GM18868 (cell line): ENCODE results near the gene TTLL3.

Experiments used
- ATAC-seq: cut with Tn5 transposase; IDR thresholded peaks from one replicate; pipeline ENCODE4 v1.9.1; 2021; ENCODE audit warnings: mild to moderate bottlenecking, moderate library complexity; ENCODE audit not compliant: unreplicated experiment

TTLL3 gene

DNA sequence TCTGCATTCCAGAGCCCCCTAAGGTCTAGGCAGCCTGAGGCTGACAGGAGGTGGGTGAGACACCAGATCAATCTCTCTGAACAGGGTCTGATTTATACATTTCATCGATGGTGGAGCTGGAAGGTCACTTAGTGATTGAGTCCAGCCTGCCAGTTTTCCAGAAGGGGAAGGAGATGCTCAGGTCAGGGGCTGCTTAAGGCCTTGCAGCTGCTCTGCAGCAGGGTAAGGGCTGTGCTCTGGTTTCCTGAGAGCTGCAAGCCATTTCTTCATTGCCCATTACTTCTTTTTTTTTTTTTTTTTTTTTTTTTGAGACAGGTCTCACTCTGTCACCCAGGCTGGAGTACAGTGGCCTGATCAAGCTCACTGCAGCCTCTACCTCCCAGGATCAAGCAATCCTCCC, 28.5 kb upstream of the TTLL3 start:
- no peak for ATAC-seq

DNA sequence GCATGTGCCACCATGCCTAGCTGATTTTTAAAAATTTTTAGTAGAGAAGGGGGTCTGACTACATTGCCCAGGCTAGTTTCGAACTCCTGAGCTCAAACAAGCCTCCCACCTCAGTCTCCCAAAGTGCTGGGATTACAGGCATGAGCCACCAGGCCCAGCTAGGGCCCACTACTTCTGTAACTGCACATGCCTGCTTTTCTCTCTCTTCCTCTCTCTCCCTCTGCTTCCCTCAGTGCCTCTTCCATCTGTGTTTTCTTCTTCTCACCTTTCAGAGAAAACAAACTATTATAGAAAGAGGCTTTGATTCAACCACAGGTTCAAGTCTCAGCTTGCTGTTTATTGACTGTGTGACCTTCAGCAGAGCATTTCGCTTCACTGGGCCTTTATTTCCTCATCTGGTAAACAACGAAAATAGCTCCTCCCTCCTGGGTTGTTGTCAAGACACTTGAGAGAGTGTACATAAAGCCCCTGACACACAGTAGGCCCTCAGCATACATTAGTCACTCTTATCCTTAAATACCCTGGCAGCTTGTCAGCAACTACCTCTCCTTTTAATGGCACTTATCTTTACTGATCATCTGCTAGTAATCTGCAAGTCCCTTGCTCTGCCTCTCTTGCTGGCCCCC, 28.0 kb upstream of the TTLL3 start:
- ATAC-seq, result no peak

DNA sequence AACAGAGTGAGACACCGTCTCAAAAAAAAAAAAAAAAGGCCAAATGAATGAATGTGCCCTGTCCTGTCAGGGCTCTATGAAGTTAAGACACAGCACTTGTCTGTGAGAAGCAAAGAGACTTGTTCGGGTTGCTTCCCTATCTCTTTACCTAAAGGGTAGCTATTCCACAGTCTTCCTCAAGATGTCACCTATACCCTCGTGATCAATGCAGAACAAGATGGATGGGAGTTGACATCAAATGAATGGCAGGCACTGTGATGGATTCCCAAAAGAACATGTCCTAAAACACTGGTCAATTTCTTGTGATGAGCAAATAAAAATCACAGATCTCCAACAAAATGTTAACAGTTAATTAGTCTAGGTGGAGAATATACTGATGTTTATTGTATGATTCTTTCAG, 27.3 kb upstream of the TTLL3 start:
- ATAC-seq, result no peak

DNA sequence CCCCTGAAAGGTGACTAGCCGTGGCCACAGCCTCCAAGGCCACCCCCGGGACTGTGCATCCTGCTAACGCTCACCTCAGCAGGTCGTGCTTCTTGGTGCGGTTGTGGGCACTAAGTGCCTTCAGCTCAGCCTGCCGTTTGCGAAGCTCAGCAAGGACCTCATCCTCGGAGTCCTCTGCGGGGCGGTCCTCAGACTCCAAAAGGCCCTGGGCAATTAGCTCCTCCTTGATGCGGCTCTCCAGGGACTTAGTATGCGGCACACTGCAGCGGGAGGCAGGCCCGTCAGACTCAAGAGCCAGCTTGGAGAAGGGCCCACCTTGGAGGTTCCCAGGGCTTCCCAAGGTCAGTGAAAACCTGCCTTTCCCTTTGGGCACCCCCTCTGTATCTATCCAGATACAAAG, 26.1 kb upstream of the TTLL3 start:
- no peak for ATAC-seq

DNA sequence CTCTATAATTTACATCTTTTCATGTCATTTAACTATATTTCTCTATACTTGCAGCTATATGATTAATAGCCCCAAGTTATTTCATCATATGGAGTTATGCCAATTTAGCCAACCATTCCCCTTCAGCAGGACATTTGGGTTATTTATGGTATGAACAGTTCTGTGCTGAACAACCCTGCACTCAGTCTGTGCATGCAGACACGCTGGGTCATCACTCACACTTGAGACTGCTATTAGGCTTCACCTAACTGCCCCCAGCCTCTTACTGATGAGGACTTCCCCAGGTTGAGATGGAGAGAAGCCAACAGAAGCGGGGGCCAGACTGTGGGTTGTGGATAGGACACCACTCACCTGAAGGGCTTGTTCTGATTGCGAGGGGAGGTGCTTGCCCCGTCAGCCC, 25.1 kb upstream of the TTLL3 start:
- no peak for ATAC-seq

DNA sequence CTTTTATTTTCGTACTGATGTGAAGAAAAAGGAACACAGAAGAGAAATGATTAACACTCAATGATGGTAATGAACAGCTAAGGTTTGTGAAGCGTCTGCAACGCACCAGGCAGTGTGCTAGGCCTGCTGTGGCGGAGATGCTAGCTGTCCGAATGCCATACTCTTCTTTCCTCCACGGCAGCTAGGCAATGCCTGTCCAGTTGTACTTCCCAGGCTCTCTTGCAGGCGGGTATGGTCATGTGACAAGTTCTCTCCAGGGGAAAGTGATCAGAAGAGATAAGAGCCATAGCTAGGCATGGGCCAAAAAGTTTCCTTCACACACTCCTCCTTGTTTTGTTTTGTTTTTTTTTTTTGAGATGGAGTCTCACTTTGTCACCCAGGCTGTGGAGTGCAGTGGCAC, 24.5 kb upstream of the TTLL3 start:
- ATAC-seq, result no peak

DNA sequence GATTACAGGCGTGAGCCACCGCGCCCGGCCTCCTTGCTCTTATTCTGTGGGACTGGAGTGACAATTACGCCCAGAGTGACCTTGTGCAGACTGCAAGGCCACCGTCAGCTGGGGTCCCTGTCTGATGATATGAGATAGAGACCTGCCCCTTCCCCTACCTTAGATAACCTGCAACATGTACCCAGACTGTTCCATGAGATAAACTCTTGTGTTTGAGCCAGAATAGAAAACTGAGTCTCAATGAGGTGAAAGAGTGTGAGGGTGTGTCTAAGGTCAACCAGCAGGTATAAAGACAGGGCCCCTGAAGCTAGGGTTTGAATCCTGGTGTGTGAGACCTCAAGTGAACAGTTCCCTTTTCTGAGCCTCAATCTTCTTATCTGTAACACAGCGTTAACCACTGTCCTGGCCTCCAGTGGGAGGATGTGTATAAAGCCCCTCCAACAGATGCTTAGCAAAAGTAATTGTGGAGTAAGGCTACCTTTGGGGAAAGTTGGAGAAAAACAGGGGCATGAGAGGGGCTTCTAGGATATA, 23.8 kb upstream of the TTLL3 start:
- no peak for ATAC-seq

DNA sequence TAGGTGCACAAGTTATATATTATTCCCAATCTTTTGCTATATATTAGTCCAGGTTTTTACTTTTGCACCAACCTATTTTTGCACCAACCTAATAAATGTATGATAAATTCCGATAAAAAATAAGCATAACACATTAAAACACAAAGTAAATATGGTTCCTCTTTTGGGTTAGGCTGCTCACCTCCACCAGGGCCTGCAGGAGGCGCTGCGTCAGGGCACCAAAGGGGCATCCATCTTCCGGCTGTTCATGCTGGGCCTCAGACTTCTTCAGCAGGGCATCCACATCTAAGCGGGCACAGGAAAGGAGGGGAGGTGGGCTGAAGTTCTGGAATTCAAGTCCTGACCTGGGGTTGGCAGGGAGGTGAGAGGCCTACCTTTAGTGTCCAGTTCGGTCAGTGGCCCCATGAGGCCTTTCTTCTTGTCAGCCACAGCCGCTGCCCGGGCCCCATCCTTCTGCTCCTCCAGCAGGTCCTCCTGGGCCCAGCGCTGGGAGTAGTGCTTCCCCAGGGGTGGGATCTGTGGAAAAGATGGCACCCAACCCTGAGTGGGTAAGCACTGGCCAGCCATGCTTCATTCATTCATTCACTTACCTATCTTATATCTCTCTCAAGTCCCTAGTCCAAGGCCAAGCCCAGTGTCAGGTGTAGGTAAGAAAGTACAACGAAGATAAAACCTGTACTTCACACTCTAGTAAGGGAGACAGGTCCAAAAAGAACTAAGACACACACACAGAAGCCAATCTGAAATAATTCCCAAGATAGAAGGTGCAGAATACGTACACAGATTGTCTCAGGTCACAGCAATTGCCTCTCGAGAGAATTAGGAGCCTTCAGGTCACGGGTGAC, 23.0 kb upstream of the TTLL3 start:
- ATAC-seq, result no peak

DNA sequence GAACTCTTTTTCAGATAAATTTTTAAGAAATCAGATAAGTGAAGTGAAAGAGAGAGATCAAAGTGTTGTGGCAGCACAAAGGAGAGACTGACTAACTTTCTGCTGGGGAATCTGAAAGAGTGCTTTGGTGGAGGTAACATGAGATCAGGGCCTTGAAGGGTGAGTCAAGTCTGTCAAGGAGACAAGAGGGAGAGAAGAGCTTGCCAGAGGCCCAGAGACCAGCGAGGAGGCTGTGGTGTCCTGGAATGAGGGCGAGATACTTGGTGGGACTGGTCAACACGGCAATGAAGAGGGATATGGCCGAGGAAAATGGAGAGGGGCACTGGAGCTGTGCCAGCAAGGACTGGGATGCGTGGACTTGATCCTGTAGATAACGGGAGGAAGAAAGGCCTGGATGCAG, 22.3 kb upstream of the TTLL3 start:
- ATAC-seq, result no peak

DNA sequence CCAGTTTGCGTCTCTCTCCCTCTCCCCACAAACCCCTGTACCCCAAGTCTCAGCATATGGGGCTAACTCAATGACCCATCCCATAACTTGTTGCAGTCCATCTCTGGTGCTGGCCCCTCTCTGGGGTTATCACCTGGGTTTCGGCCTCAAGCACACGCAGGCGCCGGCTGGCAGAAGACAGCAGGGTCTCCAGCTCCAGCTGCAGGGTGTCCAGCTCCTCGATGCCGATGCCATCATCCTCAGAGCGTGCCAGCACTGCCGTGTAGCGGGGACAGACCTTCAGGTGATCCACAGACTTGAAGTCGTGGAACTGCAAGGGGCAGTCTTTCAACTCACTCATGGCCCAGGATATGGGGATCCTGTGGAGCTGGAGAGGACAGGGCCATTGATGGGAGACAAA, 18.9 kb upstream of the TTLL3 start:
- ATAC-seq, result no peak

DNA sequence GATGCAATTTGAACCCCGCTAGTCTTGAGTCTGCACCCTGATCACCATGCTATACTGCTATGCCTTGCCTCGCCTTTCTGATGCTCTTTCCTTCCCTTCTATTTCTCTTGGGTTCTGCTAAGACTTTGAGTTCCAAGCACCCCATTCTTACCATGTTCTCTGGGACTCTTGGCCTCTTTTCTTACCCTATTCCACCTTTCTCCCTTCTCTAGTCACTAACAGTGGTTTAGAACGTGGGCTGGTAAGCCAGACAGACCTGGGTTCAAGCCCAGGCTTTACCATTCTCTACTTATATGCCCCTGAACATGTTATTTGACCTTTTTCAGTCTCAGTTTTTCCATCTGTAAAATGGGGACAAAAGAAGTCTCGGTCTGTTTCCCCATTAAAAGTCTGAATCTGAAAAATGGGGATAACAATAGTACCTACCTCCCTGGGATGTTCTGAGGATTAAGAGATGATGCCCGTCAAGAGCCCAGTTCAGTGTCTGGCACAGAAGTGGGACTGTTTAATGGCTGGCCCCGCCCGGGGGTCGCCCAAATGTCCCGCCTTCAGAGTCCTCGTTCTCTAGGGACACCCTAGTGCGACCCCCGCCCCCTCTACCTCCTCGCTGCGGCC, 18.2 kb upstream of the TTLL3 start:
- no peak for ATAC-seq

DNA sequence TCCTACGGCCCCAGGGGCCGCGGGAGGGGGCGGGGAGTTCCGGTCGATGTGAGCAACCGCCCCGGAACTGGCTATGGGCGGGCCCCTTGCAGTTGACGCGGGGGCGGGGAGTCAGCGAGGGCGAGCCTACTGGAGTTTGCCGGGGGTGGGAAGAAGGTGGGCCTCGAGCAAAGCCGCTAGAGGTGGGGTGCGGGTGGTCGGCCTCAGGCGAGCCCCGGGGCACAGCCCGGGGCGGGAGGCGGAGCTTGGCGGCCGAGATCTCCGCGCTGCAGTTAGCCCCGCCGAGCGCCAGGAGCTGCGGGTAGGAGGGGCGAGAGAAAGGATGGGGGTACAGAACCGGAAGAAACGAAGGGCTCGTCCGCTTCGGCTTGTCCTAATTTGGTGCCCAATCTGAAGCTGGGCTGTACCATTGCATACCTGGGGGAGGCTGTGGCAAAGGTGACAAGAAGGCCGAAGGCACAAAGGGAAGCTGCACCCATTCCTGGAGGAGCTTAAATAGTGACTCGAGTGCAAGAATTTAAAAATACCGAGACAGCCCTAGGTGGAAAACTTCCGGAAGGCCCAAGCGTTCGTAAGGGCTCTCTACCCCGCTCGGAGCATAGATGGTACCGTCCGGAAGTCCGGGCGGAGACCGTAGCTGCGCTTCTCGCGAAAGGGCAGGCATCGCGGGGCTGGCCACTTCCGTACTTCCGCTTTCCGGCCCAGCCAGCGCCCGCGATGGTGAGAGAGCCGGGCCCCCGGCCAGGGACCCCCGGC, 17.5 kb upstream of the TTLL3 start, which contains the start of the genes ARPC4 and TADA3:
Gene ARPC4 (plus strand): TSS at position 678 of the 756 bp plus-strand sequence. CDS start 40 bp downstream, at position 718.
Gene TADA3 (minus strand): TSS at position 69 of the 756 bp plus-strand sequence. CDS start 1,007 bp downstream, outside the sequence.
- peak; percentile 74 for ATAC-seq

DNA sequence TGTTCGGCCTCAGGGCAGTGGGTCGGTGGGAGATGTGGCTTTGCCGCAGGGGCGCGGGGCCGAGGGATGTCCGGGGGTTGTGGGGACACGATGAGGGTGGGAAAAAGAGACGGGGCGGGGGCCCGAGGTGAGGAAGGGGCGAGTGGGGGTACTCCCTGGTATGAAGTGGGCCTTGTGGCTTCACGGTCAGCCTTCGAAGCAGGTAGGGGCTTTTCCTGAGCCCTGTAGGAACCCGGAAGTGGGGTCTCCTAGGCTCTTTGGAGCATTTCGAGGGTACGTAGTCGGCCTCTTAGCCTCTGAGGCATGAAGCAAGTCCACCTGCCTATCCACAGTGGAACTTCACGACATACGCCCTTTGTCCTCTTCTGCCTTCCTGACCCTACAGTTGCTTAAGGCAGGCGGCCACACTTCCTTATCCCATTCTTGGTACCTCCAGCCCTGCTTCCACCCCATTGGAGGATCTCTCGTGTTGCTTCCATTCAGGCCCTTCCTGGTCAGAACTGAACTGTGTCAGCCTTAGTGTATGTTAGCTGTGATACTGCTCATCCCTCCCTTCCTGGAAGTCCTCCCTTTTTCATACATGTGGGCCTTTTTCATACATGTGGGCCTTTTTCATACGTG, 16.8 kb upstream of the TTLL3 start:
- ATAC-seq, result no peak

DNA sequence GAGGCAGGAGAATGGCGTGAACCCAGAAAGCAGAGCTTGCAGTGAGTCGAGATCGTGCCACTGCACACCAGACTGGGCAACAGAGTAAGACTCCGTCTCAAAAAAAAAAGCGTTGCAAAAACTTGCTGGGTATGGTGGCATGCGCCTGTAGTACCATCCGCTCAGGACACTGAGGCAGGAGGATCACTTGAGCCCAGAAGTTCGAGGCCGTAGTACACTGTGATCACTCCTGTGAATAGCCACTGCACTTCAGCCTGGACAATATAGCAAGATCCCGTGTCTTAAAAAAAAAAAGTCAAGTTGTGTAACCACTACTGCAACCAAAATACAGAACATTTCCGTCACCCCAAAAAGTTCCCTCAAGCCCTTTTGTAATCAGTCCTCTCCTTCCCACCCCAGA, 15.7 kb upstream of the TTLL3 start:
- no peak for ATAC-seq

DNA sequence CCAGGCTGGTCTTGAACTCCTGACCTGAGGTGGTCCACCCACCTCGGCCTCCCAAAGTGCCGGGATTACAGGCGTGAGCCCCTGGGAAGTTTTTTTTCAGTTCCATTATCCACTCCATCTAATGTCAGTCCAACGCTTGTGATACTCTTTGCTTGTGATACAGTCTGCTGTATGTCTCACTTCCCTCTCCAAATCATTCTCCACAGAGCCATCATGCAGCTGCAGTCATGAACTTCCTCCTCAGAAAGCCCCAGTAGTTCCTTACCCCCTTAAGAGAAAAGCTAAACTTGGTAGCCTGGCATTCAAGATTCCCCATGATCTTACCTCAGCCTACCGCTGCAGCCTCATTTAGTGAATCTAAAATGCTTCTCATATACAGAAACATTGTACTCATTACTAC, 14.9 kb upstream of the TTLL3 start:
- ATAC-seq, result peak; percentile 35

DNA sequence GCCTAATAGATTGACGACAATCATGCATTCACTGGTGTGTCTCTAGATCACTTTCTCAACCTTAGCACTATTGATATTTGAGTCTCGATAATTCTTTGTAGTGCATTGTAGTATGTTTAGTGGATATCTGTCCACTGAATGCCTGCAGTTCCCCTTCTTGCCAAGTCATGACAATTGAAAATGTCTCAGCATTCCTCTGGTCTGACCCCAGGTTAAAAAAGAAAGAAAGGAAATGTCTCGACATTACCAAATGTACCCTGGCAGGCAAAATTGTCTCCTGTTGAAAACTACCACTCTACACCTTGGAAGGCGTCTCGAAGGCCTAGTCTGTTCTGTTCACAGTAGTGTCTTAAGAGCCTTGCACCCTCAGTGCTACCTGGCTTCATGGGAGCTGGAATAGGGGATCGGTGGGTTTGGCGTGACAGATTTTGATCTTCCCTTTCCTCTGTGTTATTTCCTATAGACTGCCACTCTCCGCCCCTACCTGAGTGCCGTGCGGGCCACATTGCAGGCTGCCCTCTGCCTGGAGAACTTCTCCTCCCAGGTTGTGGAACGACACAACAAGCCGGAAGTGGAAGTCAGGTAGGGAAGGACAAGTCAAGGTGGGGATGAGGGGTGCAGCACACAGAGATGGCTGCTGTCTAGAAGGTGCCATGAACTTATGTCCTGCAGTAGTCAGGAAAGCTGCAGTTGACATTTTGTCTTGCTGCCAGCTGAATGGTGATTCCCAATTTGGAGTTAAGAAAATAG, 12.7 kb upstream of the TTLL3 start:
- no peak for ATAC-seq

DNA sequence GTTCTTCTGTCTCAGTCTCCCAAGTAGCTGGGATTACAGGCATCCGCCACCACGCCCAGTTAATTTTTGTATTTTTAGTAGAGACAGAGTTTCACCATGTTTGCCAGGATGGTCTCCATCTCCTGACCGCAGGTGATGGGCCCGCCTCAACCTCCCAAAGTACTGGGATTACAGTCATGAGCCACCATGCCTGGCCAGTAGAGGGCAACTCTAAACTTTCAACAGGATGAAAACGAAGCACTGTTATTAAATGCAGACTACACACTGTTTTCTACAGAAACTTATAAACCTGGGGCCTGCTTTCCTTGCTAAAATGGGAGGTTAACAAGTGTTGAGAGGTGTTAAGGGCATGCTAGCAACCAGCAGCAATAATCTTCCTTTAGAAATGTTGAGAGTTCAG, 9.5 kb upstream of the TTLL3 start:
- no peak for ATAC-seq

DNA sequence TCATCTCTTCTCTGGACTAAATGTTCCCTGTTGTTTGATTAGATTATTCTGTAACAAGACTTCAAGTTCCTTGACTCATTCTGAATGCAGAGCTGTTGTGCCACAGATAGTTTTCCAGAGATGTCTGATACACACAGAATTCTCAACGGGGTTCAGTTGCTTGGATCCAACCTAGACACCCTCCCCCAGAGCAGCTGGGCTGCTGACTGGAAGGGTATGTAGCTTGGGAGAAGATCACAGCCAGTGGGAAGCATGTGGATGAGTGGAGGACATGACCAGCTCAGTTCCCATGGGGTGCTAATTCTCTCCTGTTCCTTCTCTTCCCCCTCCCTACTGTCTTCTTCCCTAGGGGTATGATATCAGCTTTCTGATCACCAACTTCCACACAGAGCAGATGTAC, 6.6 kb upstream of the TTLL3 start:
- ATAC-seq, result no peak

DNA sequence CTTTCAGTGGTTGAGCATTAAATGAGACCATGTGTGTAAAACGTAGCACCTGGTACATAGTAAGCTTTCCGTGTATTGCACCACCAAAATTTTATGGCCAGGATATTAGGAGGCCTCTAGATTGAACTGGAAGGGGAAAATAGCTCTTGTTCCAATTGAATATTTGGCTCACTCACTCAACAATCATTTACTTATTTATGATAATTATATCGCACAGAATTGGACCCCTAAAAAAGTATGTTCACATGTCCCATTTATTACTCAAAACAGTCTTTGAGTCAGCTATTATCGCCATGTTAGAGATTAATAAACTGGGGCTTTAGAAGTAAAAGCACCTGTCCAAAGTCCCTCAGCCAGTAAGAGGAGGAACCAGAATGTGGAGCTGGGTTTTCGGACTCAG, 5.1 kb upstream of the TTLL3 start:
- no peak for ATAC-seq

DNA sequence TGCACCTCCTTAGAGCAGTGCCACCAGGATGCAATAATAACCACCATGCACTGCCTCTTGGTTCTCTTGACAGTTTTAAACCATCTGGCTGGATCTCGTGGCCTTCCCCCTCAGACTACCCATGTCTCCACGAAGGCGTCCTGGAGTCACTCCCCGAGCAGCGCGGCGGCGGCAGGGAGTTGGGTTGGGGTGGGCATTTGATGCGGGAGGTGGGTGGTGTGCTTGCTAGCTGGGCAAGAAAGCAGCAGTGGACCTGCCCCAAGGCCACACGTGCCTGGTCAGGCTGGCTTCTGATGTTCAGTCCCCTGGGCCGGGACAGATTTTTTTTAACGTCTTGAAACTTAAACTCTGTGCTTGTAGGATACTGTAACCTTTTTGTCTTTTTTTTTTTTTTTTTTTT, 3.9 kb upstream of the TTLL3 start:
- ATAC-seq, result no peak
